ENCODE data around the gene ABCB8. TPM values are rescaled to one million over a fixed set of nuclear protein-coding genes. Genes with fewer than 3 reads are reported as not detected.

The ABCB8 gene
- total and polyA plus RNA-seq, 2 donors (not counting 1 experiment from before 2014, with no cell fraction given) = 41.4 to 69.7 TPM

DNA sequence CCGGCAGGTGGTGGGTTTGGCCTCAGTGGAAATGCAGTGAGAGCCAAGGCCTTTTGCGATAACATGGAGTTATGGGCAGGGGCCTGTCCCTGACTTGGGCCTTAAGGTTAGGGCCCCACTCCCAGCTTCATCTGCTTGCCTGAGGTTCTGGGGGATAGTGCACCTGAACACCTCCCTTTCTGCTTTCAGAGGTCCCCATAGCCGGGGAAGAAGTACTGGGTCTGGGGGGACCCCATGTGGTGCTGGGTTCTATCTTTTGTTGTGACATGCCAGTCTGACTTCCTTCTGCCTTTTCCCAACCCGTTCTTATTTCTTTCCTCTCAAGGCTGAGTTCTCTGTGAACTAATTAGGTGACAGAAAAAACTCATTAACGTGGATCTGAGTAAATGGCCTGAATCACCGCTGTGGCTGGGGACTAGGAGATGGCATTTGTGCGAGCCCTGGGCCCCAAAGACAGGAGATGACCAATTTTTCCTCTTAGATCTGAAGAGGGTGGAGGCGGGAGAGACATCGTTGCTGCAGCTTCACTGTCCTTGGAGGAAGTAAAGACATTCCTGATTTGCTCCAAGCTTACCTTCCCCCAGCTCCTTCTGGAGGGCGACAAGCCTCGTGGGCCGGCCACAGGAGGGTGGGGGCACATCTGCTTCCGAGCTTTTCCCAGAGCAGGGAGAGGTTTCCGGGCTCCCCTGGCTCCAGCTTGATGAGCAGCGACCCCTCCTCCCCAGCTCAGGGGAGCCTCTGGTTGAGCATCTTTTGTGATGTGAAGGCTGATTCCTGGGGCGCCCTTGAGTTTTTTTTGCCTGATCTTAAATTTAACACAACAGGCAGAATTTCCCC is 60.0 kb downstream of the ABCB8 start:
- peaks cover 27% of the 10 kb centered on the region for H3K27me3 Mint-ChIP-seq
- Histone ChIP-seq H3K79me2 (ENCODE audit: control insufficient read depth, insufficient read depth, low read length) (peaks cover under 1% of the 10 kb centered on the region), H4K20me1 (ENCODE audit: control insufficient read depth, insufficient read depth, low read length, poor library complexity, severe bottlenecking) (no peaks in the 10 kb centered on the region), H3K4me3 (ENCODE audit: control extremely low read depth in 1 of 5, extremely low read depth in 1 of 5, insufficient read depth in 1 of 5, low read depth in 2 of 5, low read length in 4 of 5) (peak overlapping the region in 3 of 5 experiments; percentile 64 to 75 (median 71)), H3K4me1 (ENCODE audit: control insufficient read depth in 2 of 2, insufficient read depth in 2 of 2, low read length in 2 of 2) (peaks cover 42 to 43% of the 10 kb centered on the region in 2 donors), H3K9me3 (ENCODE audit: control extremely low read depth in 1 of 3, control insufficient read depth in 2 of 3, insufficient read depth in 1 of 3, low read length in 2 of 3) (peaks cover 0 to 4% (median 0%) of the 10 kb centered on the region in 3 donors), H3K4me2 (replicated peaks; ENCODE audit: low read depth, low read length, poor library complexity, severe bottlenecking) (peak overlapping the region; percentile 100), H3K27ac (ENCODE audit: low read length in 2 of 2) (no peak overlapping the region), H3K36me3 (replicated peaks in 1 of 2; ENCODE audit: control extremely low read depth in 1 of 2, control insufficient read depth in 1 of 2, extremely low read depth in 1 of 2, insufficient read depth in 2 of 2, low read length in 1 of 2) (no peaks in the 10 kb centered on the region), H3K27me3 (replicated peaks in 1 of 4; ENCODE audit: control extremely low read depth in 1 of 4, control insufficient read depth in 3 of 4, insufficient read depth in 4 of 4, low read length in 3 of 4) (peaks cover 0 to 57% (median 17%) of the 10 kb centered on the region in 4 experiments), H3K9ac (ENCODE audit: low read length) (peak overlapping the region; percentile 83), H2AFZ (ENCODE audit: insufficient read depth, low read depth, low read length, poor library complexity, severe bottlenecking) (peak overlapping the region; percentile 84)
- WGBS (ENCODE audit: insufficient coverage) = 52% methylated on average over 6 of the region's 16 CpGs
- DNase-seq = no peak
- POLR2A ChIA-PET = no interaction called here
- TF ChIP-seq, protein P1, sequence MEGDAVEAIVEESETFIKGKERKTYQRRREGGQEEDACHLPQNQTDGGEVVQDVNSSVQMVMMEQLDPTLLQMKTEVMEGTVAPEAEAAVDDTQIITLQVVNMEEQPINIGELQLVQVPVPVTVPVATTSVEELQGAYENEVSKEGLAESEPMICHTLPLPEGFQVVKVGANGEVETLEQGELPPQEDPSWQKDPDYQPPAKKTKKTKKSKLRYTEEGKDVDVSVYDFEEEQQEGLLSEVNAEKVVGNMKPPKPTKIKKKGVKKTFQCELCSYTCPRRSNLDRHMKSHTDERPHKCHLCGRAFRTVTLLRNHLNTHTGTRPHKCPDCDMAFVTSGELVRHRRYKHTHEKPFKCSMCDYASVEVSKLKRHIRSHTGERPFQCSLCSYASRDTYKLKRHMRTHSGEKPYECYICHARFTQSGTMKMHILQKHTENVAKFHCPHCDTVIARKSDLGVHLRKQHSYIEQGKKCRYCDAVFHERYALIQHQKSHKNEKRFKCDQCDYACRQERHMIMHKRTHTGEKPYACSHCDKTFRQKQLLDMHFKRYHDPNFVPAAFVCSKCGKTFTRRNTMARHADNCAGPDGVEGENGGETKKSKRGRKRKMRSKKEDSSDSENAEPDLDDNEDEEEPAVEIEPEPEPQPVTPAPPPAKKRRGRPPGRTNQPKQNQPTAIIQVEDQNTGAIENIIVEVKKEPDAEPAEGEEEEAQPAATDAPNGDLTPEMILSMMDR (IDR thresholded peaks at IDR 0.05) = no peak
- TF ChIP-seq EZH2 (IDR thresholded peaks at IDR 0.05; ENCODE audit: borderline replicate concordance, insufficient read depth, low read depth, low read length, poor library complexity, severe bottlenecking) = no peak
- H3K4me1 Mint-ChIP-seq = peaks cover 34% of the 10 kb centered on the region
- intact Hi-C loops (cut with micrococcal nuclease) = loop anchor here (5.0 to 10.0 kb wide), 3 partner anchors 76 to 847 kb away; no protein-coding TSS in a partner anchor
- no peaks in the 10 kb centered on the region for H3K9me3 Mint-ChIP-seq (ENCODE audit: insufficient read depth)
- no peak overlapping the region for H3K27ac Mint-ChIP-seq
- no peak for ATAC-seq (ENCODE audit: low read depth)
- CTCF ChIA-PET = interaction anchor here (0.5 to 1.3 kb wide), 3 partner anchors 17 to 396 kb away, joined by 3 to 4 read pairs (median 3); no protein-coding TSS in a partner anchor
- H3K4me3 Mint-ChIP-seq = peak overlapping the region; percentile 91
